Peyer's patch (tissue), 4 donors: ENCODE data around the gene RERG.

Experiments used
- POLR2A ChIP-seq, 2 donors: fragments of 450-650 bp; IDR thresholded peaks; one replicate each; pipeline ENCODE4 v1.5.1; 2017; ENCODE audit warnings: antibody characterized with exemption in 2 of 2, mild to moderate bottlenecking in 2 of 2, moderate library complexity in 2 of 2
- TF ChIP-seq, protein P1 (sequence below), 6 experiments: fragments of 450-650 bp in 4 of 6; fragments of 200-600 bp in 2 of 6; sonication (generic) in 1 of 6; IDR thresholded peaks; one replicate each; pipeline ENCODE4 v1.5.1; 2017 to 2019; ENCODE audit warnings: antibody characterized with exemption in 6 of 6, mild to moderate bottlenecking in 3 of 6, moderate library complexity in 1 of 6

DNA sequence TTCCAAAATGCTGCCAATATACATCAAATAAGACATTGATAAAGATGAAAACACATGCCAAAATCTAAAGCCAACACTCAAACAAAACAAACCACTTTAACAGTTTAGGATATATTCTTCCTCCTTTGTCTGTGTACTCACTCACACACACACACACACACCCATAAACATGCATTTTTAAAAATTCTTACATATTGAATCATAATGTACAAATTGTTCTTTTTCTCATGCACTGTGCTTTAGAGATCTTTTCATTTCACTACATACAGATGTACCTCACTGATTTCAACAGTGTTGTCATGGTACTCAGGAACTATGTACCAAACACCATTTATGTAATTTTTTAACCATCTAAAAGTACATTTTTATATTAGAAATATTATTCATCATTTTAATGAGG, 9.5 kb upstream of the RERG start:
- TF ChIP-seq, protein P1, sequence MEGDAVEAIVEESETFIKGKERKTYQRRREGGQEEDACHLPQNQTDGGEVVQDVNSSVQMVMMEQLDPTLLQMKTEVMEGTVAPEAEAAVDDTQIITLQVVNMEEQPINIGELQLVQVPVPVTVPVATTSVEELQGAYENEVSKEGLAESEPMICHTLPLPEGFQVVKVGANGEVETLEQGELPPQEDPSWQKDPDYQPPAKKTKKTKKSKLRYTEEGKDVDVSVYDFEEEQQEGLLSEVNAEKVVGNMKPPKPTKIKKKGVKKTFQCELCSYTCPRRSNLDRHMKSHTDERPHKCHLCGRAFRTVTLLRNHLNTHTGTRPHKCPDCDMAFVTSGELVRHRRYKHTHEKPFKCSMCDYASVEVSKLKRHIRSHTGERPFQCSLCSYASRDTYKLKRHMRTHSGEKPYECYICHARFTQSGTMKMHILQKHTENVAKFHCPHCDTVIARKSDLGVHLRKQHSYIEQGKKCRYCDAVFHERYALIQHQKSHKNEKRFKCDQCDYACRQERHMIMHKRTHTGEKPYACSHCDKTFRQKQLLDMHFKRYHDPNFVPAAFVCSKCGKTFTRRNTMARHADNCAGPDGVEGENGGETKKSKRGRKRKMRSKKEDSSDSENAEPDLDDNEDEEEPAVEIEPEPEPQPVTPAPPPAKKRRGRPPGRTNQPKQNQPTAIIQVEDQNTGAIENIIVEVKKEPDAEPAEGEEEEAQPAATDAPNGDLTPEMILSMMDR (IDR thresholded peaks at IDR 0.05): no peak
- TF ChIP-seq POLR2A (IDR thresholded peaks at IDR 0.05): no peak
